Uterus (tissue), 2 donors: ENCODE measurements around the gene BPHL.

Experiments
- POLR2A ChIP-seq, 2 donors: fragments of 450-650 bp; IDR thresholded peaks; one replicate each; pipeline ENCODE4 v1.6.1; 2016; ENCODE audit warnings: antibody characterized with exemption in 2 of 2, mild to moderate bottlenecking in 1 of 2, moderate library complexity in 1 of 2
- TF ChIP-seq, protein P1 (sequence below), 4 experiments: fragments of 200-600 bp in 2 of 4; fragments of 450-650 bp in 2 of 4; sonication (generic) in 2 of 4; IDR thresholded peaks; one replicate each; pipeline ENCODE4 v1.5.1; 2016 to 2019; ENCODE audit warnings: antibody characterized with exemption in 4 of 4, mild to moderate bottlenecking in 2 of 4, moderate library complexity in 1 of 4

- TF ChIP-seq, protein P1, sequence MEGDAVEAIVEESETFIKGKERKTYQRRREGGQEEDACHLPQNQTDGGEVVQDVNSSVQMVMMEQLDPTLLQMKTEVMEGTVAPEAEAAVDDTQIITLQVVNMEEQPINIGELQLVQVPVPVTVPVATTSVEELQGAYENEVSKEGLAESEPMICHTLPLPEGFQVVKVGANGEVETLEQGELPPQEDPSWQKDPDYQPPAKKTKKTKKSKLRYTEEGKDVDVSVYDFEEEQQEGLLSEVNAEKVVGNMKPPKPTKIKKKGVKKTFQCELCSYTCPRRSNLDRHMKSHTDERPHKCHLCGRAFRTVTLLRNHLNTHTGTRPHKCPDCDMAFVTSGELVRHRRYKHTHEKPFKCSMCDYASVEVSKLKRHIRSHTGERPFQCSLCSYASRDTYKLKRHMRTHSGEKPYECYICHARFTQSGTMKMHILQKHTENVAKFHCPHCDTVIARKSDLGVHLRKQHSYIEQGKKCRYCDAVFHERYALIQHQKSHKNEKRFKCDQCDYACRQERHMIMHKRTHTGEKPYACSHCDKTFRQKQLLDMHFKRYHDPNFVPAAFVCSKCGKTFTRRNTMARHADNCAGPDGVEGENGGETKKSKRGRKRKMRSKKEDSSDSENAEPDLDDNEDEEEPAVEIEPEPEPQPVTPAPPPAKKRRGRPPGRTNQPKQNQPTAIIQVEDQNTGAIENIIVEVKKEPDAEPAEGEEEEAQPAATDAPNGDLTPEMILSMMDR (IDR thresholded peaks at IDR 0.05), result no peak
- no peak for TF ChIP-seq POLR2A (IDR thresholded peaks at IDR 0.05)
Measured at GRCh38 chr6:3073382-3073781, 45.1 kb upstream of the BPHL start.
